IMR-90 (cell line): ENCODE data around the gene PLA2G12A. TPM values are rescaled to one million over a fixed set of nuclear protein-coding genes. Genes with fewer than 3 reads are reported as not detected.

ENCODE experiments used
- ATAC-seq: fragments of 200-7000 bp; cut with Tn5 transposase; 2 replicates; pipeline ENCODE4 v1.9.1; 2020; ENCODE audit warnings: low read depth, mild to moderate bottlenecking, moderate library complexity
- BruUV-seq: library from RNA; stranded (reverse); fragments of 400-500 nt; replicated peaks from 2 replicates; lab custom pipeline; 2021; lab: Mats Ljungman, UMichigan
- CTCF ChIA-PET: fragments of 300-600 bp; formaldehyde crosslinking; extraction: SDS; loops from one replicate; lab custom pipeline; 2021; ENCODE audit warnings: antibody characterized with exemption; lab: Yijun Ruan, JAX
- POLR2A ChIA-PET: fragments of 300-600 bp; sonication (Branson Sonifier 250); formaldehyde crosslinking; loops from one replicate; lab custom pipeline; 2022; ENCODE audit warnings: antibody characterized with exemption; ENCODE audit not compliant: unreplicated experiment; lab: Charles Lee
- DNase-seq: peaks from one replicate; pipeline ENCODE4 v3.0.0; 2013
- H2AFZ ChIP-seq: replicated peaks from 2 replicates; pipeline ENCODE3; 2013; ENCODE audit warnings: low read length, mild to moderate bottlenecking; ENCODE audit not compliant: poor library complexity
- H2AK5ac ChIP-seq: 2 replicates; pipeline ENCODE4 v1.6.1; 2013; ENCODE audit warnings: low read depth, low read length, inconsistent platforms
- H2AK9ac ChIP-seq: replicated peaks from 2 replicates; pipeline ENCODE3; 2013; ENCODE audit warnings: mild to moderate bottlenecking, low read depth, low read length, moderate library complexity; ENCODE audit not compliant: poor library complexity
- H2BK120ac ChIP-seq: 2 replicates; pipeline ENCODE4 v1.6.1; 2013; ENCODE audit warnings: low read depth, low read length, inconsistent platforms
- H2BK15ac ChIP-seq: 3 replicates; pipeline ENCODE4 v1.6.1; 2013; ENCODE audit warnings: low read depth, low read length, inconsistent platforms
- H2BK20ac ChIP-seq: 2 replicates; pipeline ENCODE4 v1.6.1; 2013; ENCODE audit warnings: low read depth, mild to moderate bottlenecking, inconsistent platforms, low read length, moderate library complexity
- H2BK5ac ChIP-seq: 2 replicates; pipeline ENCODE4 v1.6.1; 2013; ENCODE audit warnings: mild to moderate bottlenecking, low read depth, low read length, inconsistent platforms; ENCODE audit not compliant: poor library complexity, severe bottlenecking
- H3K14ac ChIP-seq: replicated peaks from 2 replicates; pipeline ENCODE4 v1.6.1; 2013; ENCODE audit warnings: low read depth, low read length, inconsistent platforms
- H3K18ac ChIP-seq: 2 replicates; pipeline ENCODE4 v1.6.1; 2013; ENCODE audit warnings: low read depth, low read length, control low read depth
- H3K23ac ChIP-seq: 2 replicates; pipeline ENCODE4 v1.6.1; 2013; ENCODE audit warnings: low read depth, low read length, inconsistent platforms
- H3K27ac ChIP-seq: 2 replicates; pipeline ENCODE4 v1.5.1; 2013; ENCODE audit warnings: mild to moderate bottlenecking, control low read depth, low read length; ENCODE audit not compliant: insufficient read depth
- H3K27me3 ChIP-seq: 2 replicates; pipeline ENCODE4 v1.6.1; 2013; ENCODE audit warnings: low read length; ENCODE audit not compliant: control insufficient read depth, insufficient read depth
- H3K36me3 ChIP-seq: 2 replicates; pipeline ENCODE4 v1.6.1; 2013; ENCODE audit warnings: low read length, mixed read lengths; ENCODE audit not compliant: control insufficient read depth, insufficient read depth
- H3K4ac ChIP-seq: 2 replicates; pipeline ENCODE4 v1.6.1; 2013; ENCODE audit warnings: low read depth, low read length, inconsistent platforms
- H3K4me1 ChIP-seq: 2 replicates; pipeline ENCODE4 v1.6.1; 2013; ENCODE audit warnings: low read length, mixed read lengths; ENCODE audit not compliant: control insufficient read depth, insufficient read depth
- H3K4me2 ChIP-seq: 2 replicates; pipeline ENCODE4 v1.6.1; 2013; ENCODE audit warnings: low read depth, mild to moderate bottlenecking, control low read depth, low read length, moderate library complexity
- H3K4me3 ChIP-seq: 2 replicates; pipeline ENCODE4 v1.5.1; 2013; ENCODE audit warnings: low read depth, mild to moderate bottlenecking, control low read depth, low read length, moderate library complexity; ENCODE audit not compliant: insufficient read depth
- H3K56ac ChIP-seq: 2 replicates; pipeline ENCODE4 v1.6.1; 2013; ENCODE audit warnings: low read length, inconsistent platforms; ENCODE audit not compliant: insufficient read depth; ENCODE audit errors: extremely low read depth
- H3K79me1 ChIP-seq, 2 experiments: 2 replicates each; pipeline ENCODE4 v1.6.1; 2013; ENCODE audit warnings: low read length in 2 of 2, inconsistent platforms in 1 of 2, low read depth in 1 of 2
- H3K9ac ChIP-seq: 2 replicates; pipeline ENCODE4 v1.6.1; 2013; ENCODE audit warnings: low read depth, low read length, control low read depth
- H3K9me1 ChIP-seq: 2 replicates; pipeline ENCODE4 v1.6.1; 2013; ENCODE audit warnings: low read length, inconsistent platforms; ENCODE audit not compliant: insufficient read depth
- H3K9me3 ChIP-seq: 2 replicates; pipeline ENCODE4 v1.6.1; 2013; ENCODE audit warnings: low read length; ENCODE audit not compliant: control insufficient read depth, insufficient read depth
- H4K20me1 ChIP-seq: 2 replicates; pipeline ENCODE4 v1.6.1; 2013; ENCODE audit warnings: low read length, inconsistent platforms; ENCODE audit not compliant: insufficient read depth
- H4K5ac ChIP-seq: 2 replicates; pipeline ENCODE4 v1.6.1; 2013; ENCODE audit warnings: mild to moderate bottlenecking, low read depth, low read length, control low read depth
- H4K8ac ChIP-seq, 2 experiments: 2 replicates each; pipeline ENCODE4 v1.6.1; 2013; ENCODE audit warnings: low read depth in 2 of 2, low read length in 2 of 2, control low read depth in 1 of 2, inconsistent platforms in 1 of 2
- H4K91ac ChIP-seq: 2 replicates; pipeline ENCODE4 v1.6.1; 2013; ENCODE audit warnings: low read depth, low read length, inconsistent platforms; ENCODE audit not compliant: insufficient read depth
- BHLHE40 ChIP-seq: fragments of 150-350 bp; IDR thresholded peaks from 2 replicates; pipeline ENCODE4 v1.6.1; 2016; ENCODE audit warnings: mild to moderate bottlenecking, low read depth, low read length
- CEBPB ChIP-seq: IDR thresholded peaks from 2 replicates; pipeline ENCODE4 v1.6.1; 2012; ENCODE audit warnings: low read depth, low read length, improper control_type of control experiment
- CHD1 ChIP-seq: IDR thresholded peaks from 2 replicates; pipeline ENCODE4 v1.6.1; 2012; ENCODE audit warnings: low read depth, low read length, improper control_type of control experiment
- FOS ChIP-seq: fragments of 150-350 bp; IDR thresholded peaks from 2 replicates; pipeline ENCODE4 v1.6.1; 2016; ENCODE audit warnings: low read depth, low read length
- MAFK ChIP-seq: IDR thresholded peaks from 2 replicates; pipeline ENCODE4 v1.6.1; 2012; ENCODE audit warnings: low read depth, low read length, improper control_type of control experiment
- MAZ ChIP-seq: IDR thresholded peaks from 2 replicates; pipeline ENCODE4 v1.6.1; 2012; ENCODE audit warnings: low read depth, mild to moderate bottlenecking, low read length, improper control_type of control experiment, moderate library complexity, borderline replicate concordance
- MXI1 ChIP-seq: IDR thresholded peaks from 2 replicates; pipeline ENCODE4 v1.6.1; 2012; ENCODE audit warnings: low read depth, mild to moderate bottlenecking, low read length, moderate library complexity, borderline replicate concordance
- NFE2L2 ChIP-seq: fragments of 150-350 bp; IDR thresholded peaks from 2 replicates; pipeline ENCODE4 v1.6.1; 2016; ENCODE audit warnings: low read depth, mild to moderate bottlenecking, low read length
- POLR2A ChIP-seq: IDR thresholded peaks from 2 replicates; pipeline ENCODE4 v1.6.1; 2012; ENCODE audit warnings: mild to moderate bottlenecking, low read depth, low read length
- RAD21 ChIP-seq: IDR thresholded peaks from 2 replicates; pipeline ENCODE4 v1.6.1; 2012; ENCODE audit warnings: low read length, improper control_type of control experiment
- RCOR1 ChIP-seq: IDR thresholded peaks from 2 replicates; pipeline ENCODE4 v1.6.1; 2012; ENCODE audit warnings: mild to moderate bottlenecking, low read length, improper control_type of control experiment; ENCODE audit not compliant: insufficient replicate concordance
- RFX5 ChIP-seq: IDR thresholded peaks from 2 replicates; pipeline ENCODE4 v1.8.0; 2012; ENCODE audit warnings: low read depth, mild to moderate bottlenecking, low read length, moderate library complexity
- SMC3 ChIP-seq: fragments of 150-350 bp; IDR thresholded peaks from 2 replicates; pipeline ENCODE4 v1.6.1; 2016; ENCODE audit warnings: low read depth, mild to moderate bottlenecking, antibody characterized with exemption, low read length, moderate library complexity
- WGBS, 2 experiments: methylation state at CpG; one replicate each; pipeline versions ENCODE4 v1.1.5 to v1.1.7; 2013; ENCODE audit warnings: missing lambda C conversion rate in 2 of 2; ENCODE audit not compliant: insufficient read length in 1 of 2; ENCODE audit errors: extremely low coverage in 2 of 2; 5-methylcytosine and 5-hydroxymethylcytosine counted together
- dilution Hi-C: fragments of 300-500 bp; cut with HindIII; formaldehyde crosslinking; loops from one replicate; pipeline ENCODE4 v1.14.3; 2018; ENCODE audit warnings: low sequenced_read_pairs; ENCODE audit not compliant: unreplicated experiment
- in situ Hi-C: fragments of 300-500 bp; cut with MboI; formaldehyde crosslinking; loops from 3 replicates; pipeline ENCODE4 v1.14.3; 2019; ENCODE audit warnings: low sequenced_read_pairs, inconsistent platforms, mixed read lengths
- intact Hi-C: fragments of 100-400 bp; cut with micrococcal nuclease; formaldehyde crosslinking; loops from 2 replicates; pipeline ENCODE4 v1.10.0; 2022
- polyA plus RNA-seq, 3 experiments: library from polyadenylated mRNA; depleted of rRNA; stranded (reverse); fragments of >200 nt; gene quantifications; 2 replicates each; pipeline ENCODE4 v1.2.3, GENCODE V29; 2012; ENCODE audit warnings: low replicate concordance in 1 of 3
- total RNA-seq: library from RNA; depleted of rRNA; stranded (reverse); fragments of >200 nt; gene quantifications from 2 replicates; pipeline ENCODE4 v1.2.3, GENCODE V29; 2012
- TF ChIP-seq, protein P1 (sequence below): conservative IDR thresholded peaks from 2 replicates; pipeline ENCODE4 v1.5.1; 2012; ENCODE audit warnings: mild to moderate bottlenecking, low read depth, low read length, improper control_type of control experiment
- TF ChIP-seq, protein P2 (sequence below): fragments of 150-350 bp; IDR thresholded peaks from 2 replicates; pipeline ENCODE4 v1.6.1; 2016; ENCODE audit warnings: low read depth, mild to moderate bottlenecking, low read length, moderate library complexity, borderline replicate concordance
- TF ChIP-seq, protein P3 (sequence below): fragments of 150-350 bp; IDR thresholded peaks from 2 replicates; pipeline ENCODE4 v1.6.1; 2017; ENCODE audit warnings: mild to moderate bottlenecking, antibody characterized with exemption, low read length, low read depth

PLA2G12A gene
- total and polyA plus RNA-seq, 2 of the 4 experiments (the other 2 are of a cell fraction): 10.3 to 17.4 TPM

- ChIA-PET CTCF (no interaction called here), POLR2A (no interaction called here)
- Histone ChIP-seq H4K5ac (no peak overlapping the region), H2BK15ac (no peak overlapping the region), H3K79me1 (no peaks in the 10 kb centered on the region), H2BK120ac (no peak overlapping the region), H2AK5ac (no peak overlapping the region), H3K27me3 (peaks cover 2% of the 10 kb centered on the region; the same call in 1 of the 2 replicates), H2AFZ (no peak overlapping the region), H3K9me3 (no peaks in the 10 kb centered on the region), H3K4me1 (peaks cover 7% of the 10 kb centered on the region), H3K23ac (no peak overlapping the region), H3K4ac (no peak overlapping the region), H3K27ac (no peak overlapping the region), H4K20me1 (no peaks in the 10 kb centered on the region), H2BK20ac (no peak overlapping the region), H3K9me1 (no peaks in the 10 kb centered on the region), H3K9ac (no peak overlapping the region), H3K18ac (no peak overlapping the region), H4K91ac (no peak overlapping the region), H4K8ac (no peak overlapping the region), H3K4me3 (no peak overlapping the region), H3K14ac (no peak overlapping the region), H3K4me2 (no peak overlapping the region), H2AK9ac (no peak overlapping the region), H3K56ac (no peak overlapping the region), H3K36me3 (no peaks in the 10 kb centered on the region), H2BK5ac (no peak overlapping the region)
- no peak for DNase-seq
- WGBS, 2 experiments: 56% methylated on average over 3 of the region's 10 CpGs; no CpG with 5 or more reads in 1 of the 2 experiments
- no TSS peak for BruUV-seq
- ATAC-seq: no peak
- in situ Hi-C loops (no loop called here), dilution Hi-C loops (no loop called here), intact Hi-C loops (no loop called here)
- TF ChIP-seq SMC3: no peak
- no peak for TF ChIP-seq CHD1
- no peak for TF ChIP-seq BHLHE40
- TF ChIP-seq, protein P1, sequence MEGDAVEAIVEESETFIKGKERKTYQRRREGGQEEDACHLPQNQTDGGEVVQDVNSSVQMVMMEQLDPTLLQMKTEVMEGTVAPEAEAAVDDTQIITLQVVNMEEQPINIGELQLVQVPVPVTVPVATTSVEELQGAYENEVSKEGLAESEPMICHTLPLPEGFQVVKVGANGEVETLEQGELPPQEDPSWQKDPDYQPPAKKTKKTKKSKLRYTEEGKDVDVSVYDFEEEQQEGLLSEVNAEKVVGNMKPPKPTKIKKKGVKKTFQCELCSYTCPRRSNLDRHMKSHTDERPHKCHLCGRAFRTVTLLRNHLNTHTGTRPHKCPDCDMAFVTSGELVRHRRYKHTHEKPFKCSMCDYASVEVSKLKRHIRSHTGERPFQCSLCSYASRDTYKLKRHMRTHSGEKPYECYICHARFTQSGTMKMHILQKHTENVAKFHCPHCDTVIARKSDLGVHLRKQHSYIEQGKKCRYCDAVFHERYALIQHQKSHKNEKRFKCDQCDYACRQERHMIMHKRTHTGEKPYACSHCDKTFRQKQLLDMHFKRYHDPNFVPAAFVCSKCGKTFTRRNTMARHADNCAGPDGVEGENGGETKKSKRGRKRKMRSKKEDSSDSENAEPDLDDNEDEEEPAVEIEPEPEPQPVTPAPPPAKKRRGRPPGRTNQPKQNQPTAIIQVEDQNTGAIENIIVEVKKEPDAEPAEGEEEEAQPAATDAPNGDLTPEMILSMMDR: no peak
- no peak for TF ChIP-seq MAZ
- TF ChIP-seq POLR2A: no peak
- TF ChIP-seq, protein P2, sequence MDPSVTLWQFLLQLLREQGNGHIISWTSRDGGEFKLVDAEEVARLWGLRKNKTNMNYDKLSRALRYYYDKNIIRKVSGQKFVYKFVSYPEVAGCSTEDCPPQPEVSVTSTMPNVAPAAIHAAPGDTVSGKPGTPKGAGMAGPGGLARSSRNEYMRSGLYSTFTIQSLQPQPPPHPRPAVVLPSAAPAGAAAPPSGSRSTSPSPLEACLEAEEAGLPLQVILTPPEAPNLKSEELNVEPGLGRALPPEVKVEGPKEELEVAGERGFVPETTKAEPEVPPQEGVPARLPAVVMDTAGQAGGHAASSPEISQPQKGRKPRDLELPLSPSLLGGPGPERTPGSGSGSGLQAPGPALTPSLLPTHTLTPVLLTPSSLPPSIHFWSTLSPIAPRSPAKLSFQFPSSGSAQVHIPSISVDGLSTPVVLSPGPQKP: no peak
- no peak for TF ChIP-seq RCOR1
- TF ChIP-seq RAD21: no peak
- no peak for TF ChIP-seq CEBPB
- TF ChIP-seq NFE2L2: no peak
- TF ChIP-seq MXI1: no peak
- TF ChIP-seq MAFK: no peak
- no peak for TF ChIP-seq FOS
- TF ChIP-seq, protein P3, sequence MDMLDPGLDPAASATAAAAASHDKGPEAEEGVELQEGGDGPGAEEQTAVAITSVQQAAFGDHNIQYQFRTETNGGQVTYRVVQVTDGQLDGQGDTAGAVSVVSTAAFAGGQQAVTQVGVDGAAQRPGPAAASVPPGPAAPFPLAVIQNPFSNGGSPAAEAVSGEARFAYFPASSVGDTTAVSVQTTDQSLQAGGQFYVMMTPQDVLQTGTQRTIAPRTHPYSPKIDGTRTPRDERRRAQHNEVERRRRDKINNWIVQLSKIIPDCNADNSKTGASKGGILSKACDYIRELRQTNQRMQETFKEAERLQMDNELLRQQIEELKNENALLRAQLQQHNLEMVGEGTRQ: no peak
- no peak for TF ChIP-seq RFX5
Measured at GRCh38 chr4:109738104-109738872, 8.4 kb upstream of the PLA2G12A start.
